Testis (tissue), 2 donors: ENCODE measurements around the gene TPBG.

Source experiments
- POLR2A ChIP-seq: fragments of 450-650 bp; IDR thresholded peaks from one replicate; pipeline ENCODE4 v1.6.1; 2017; ENCODE audit warnings: antibody characterized with exemption, mild to moderate bottlenecking, moderate library complexity
- TF ChIP-seq, protein P1 (sequence below), 3 experiments: fragments of 450-650 bp in 2 of 3; fragments of 200-600 bp in 1 of 3; sonication (generic) in 1 of 3; IDR thresholded peaks; one replicate each; pipeline ENCODE4 v1.5.1; 2016 to 2019; ENCODE audit warnings: antibody characterized with exemption in 3 of 3, mild to moderate bottlenecking in 2 of 3, moderate library complexity in 1 of 3

DNA sequence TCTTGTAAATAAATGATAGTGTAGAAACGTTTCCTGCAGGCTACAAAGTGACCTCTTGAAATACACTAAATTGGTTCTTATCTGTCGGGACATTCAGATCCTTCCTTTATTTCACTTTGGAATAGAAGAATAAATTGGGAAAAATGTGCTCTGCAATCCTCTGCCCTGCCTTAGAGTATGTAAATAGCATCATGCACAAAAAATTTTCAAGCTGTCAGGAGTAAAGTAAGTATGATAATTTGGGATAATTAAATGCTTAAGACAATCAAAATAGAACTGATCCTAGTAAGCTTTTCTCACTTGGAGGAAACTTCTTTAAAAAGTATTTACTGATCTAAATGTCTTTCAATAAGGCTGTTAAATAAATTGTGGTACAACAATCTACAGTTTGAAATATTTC lies 3.1 kb upstream of the TPBG start:
- TF ChIP-seq, protein P1, sequence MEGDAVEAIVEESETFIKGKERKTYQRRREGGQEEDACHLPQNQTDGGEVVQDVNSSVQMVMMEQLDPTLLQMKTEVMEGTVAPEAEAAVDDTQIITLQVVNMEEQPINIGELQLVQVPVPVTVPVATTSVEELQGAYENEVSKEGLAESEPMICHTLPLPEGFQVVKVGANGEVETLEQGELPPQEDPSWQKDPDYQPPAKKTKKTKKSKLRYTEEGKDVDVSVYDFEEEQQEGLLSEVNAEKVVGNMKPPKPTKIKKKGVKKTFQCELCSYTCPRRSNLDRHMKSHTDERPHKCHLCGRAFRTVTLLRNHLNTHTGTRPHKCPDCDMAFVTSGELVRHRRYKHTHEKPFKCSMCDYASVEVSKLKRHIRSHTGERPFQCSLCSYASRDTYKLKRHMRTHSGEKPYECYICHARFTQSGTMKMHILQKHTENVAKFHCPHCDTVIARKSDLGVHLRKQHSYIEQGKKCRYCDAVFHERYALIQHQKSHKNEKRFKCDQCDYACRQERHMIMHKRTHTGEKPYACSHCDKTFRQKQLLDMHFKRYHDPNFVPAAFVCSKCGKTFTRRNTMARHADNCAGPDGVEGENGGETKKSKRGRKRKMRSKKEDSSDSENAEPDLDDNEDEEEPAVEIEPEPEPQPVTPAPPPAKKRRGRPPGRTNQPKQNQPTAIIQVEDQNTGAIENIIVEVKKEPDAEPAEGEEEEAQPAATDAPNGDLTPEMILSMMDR (IDR thresholded peaks at IDR 0.05), result no peak
- no peak for TF ChIP-seq POLR2A
